MM.1S (cell line): ENCODE measurements around the gene PAN2.
"Not testable (repeated sequence)": the region's sequence is repeated elsewhere in the genome, so short reads cannot be mapped to it uniquely, and the experiment has no call there.

Experiments
- DNase-seq: peaks from one replicate; pipeline ENCODE4 v3.0.0-alpha.2; 2015
- H2AFZ ChIP-seq: fragments of 300-600 bp; sonication (generic); 2 replicates; pipeline ENCODE4 v1.6.0; 2016; ENCODE audit warnings: antibody characterized with exemption, low read length
- H3F3A ChIP-seq: fragments of 300-600 bp; sonication (generic); 2 replicates; pipeline ENCODE4 v1.6.1; 2016; ENCODE audit warnings: mild to moderate bottlenecking, antibody characterized with exemption, low read length, moderate library complexity, mixed read lengths; ENCODE audit not compliant: insufficient read depth
- H3K27ac ChIP-seq: fragments of 300-600 bp; sonication (generic); 2 replicates; pipeline ENCODE4 v1.5.1; 2016; ENCODE audit warnings: mild to moderate bottlenecking, low read length
- H3K27me3 ChIP-seq: fragments of 300-600 bp; sonication (generic); replicated peaks from 2 replicates; pipeline ENCODE4 v1.6.0; 2016; ENCODE audit warnings: low read length; ENCODE audit not compliant: insufficient read depth
- H3K36me3 ChIP-seq: fragments of 300-600 bp; sonication (generic); replicated peaks from 2 replicates; pipeline ENCODE4 v1.6.1; 2016; ENCODE audit warnings: mild to moderate bottlenecking, low read length, mixed read lengths; ENCODE audit not compliant: insufficient read depth
- H3K4me1 ChIP-seq: fragments of 300-600 bp; sonication (generic); 2 replicates; pipeline ENCODE4 v1.6.1; 2016; ENCODE audit warnings: low read length, mixed read lengths
- H3K4me2 ChIP-seq: fragments of 300-600 bp; sonication (generic); 2 replicates; pipeline ENCODE4 v1.6.0; 2016; ENCODE audit warnings: low read depth, low read length
- H3K4me3 ChIP-seq: fragments of 300-600 bp; sonication (generic); 2 replicates; pipeline ENCODE4 v1.5.1; 2016; ENCODE audit warnings: low read length, mixed read lengths
- H3K79me2 ChIP-seq: fragments of 300-600 bp; sonication (generic); 2 replicates; pipeline ENCODE4 v1.6.1; 2016; ENCODE audit warnings: mixed run types, low read length, mixed read lengths
- H3K9ac ChIP-seq: fragments of 300-600 bp; sonication (generic); 2 replicates; pipeline ENCODE4 v1.6.1; 2016; ENCODE audit warnings: low read length, mixed read lengths
- H3K9me2 ChIP-seq: fragments of 300-600 bp; sonication (generic); replicated peaks from 2 replicates; pipeline ENCODE4 v1.6.1; 2016; ENCODE audit warnings: mild to moderate bottlenecking, low read length, mixed read lengths; ENCODE audit not compliant: insufficient read depth
- H3K9me3 ChIP-seq: fragments of 300-600 bp; sonication (generic); replicated peaks from 2 replicates; pipeline ENCODE4 v1.6.1; 2016; ENCODE audit warnings: mild to moderate bottlenecking, low read length, mixed read lengths; ENCODE audit not compliant: insufficient read depth
- H4K20me1 ChIP-seq: fragments of 300-600 bp; sonication (generic); 2 replicates; pipeline ENCODE4 v1.6.1; 2016; ENCODE audit warnings: mild to moderate bottlenecking, low read length, moderate library complexity, mixed read lengths; ENCODE audit not compliant: insufficient read depth
- EZH2 ChIP-seq: fragments of 300-600 bp; sonication (generic); optimal IDR thresholded peaks from 2 replicates; pipeline ENCODE3; 2017; ENCODE audit warnings: low read depth, mild to moderate bottlenecking, antibody characterized with exemption, low read length, mixed read lengths
- EZH2phosphoT487 ChIP-seq: fragments of 300-600 bp; sonication (generic); IDR thresholded peaks from 2 replicates; pipeline ENCODE4 v1.6.1; 2018; ENCODE audit warnings: antibody characterized with exemption, low read length
- TF ChIP-seq, protein P1 (sequence below): fragments of 300-600 bp; sonication (generic); IDR thresholded peaks from 2 replicates; pipeline ENCODE4 v1.5.1; 2016; ENCODE audit warnings: antibody characterized with exemption, low read length, mixed read lengths

Gene PAN2

DNA sequence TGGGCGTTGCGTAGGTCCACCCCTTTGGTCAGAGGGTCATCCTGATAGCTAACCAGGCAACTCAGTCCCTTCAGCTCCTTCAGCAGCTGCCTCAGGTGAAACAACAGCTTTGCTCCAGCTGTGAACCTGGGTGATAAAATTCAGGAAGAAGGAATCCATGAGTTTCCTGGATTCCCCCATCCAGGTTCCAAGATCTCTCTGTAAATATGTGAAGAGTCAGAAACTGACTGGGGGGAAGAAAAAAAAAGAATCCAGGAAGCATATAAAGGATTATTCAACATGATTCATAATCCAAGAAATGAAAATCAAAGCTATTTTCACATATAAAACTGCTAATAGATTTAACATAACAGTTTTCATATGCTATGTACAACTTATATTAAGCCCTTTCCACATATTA lies 17.5 kb upstream of the PAN2 start:
- TF ChIP-seq EZH2 = no peak
- no peak for TF ChIP-seq EZH2phosphoT487
- TF ChIP-seq, protein P1, sequence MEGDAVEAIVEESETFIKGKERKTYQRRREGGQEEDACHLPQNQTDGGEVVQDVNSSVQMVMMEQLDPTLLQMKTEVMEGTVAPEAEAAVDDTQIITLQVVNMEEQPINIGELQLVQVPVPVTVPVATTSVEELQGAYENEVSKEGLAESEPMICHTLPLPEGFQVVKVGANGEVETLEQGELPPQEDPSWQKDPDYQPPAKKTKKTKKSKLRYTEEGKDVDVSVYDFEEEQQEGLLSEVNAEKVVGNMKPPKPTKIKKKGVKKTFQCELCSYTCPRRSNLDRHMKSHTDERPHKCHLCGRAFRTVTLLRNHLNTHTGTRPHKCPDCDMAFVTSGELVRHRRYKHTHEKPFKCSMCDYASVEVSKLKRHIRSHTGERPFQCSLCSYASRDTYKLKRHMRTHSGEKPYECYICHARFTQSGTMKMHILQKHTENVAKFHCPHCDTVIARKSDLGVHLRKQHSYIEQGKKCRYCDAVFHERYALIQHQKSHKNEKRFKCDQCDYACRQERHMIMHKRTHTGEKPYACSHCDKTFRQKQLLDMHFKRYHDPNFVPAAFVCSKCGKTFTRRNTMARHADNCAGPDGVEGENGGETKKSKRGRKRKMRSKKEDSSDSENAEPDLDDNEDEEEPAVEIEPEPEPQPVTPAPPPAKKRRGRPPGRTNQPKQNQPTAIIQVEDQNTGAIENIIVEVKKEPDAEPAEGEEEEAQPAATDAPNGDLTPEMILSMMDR = no peak

DNA sequence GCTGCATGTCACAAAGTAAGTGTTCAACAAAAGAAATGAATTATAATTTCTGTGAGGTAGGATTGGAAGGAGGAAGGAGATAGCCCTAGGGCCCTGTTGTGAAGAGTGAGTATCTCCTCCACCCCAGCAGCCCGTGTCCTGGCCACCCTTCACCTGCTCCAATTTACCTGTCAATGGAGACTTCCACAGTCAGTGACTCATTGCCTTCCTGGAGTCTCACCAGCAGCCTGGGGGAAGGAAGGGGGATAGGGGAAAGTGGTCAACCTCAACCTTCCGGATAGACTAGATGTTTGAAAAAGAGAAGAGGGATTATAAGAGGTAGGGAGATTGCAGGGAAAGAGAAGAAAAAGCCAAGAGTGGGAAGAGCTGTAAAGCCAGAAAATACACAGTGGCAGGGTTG lies 16.9 kb upstream of the PAN2 start:
- no peaks in the 10 kb centered on the region for H3F3A ChIP-seq

More for the DNA sequence above, 17.5 kb upstream of the PAN2 start:
- no peaks in the 10 kb centered on the region for H3K9me2 ChIP-seq
- H3K4me3 ChIP-seq = no peak overlapping the region
- no peaks in the 10 kb centered on the region for H3K27me3 ChIP-seq
- H3K9me3 ChIP-seq = no peaks in the 10 kb centered on the region
- no peak overlapping the region for H3K4me2 ChIP-seq
- H3K27ac ChIP-seq = no peak overlapping the region
- no peaks in the 10 kb centered on the region for H3K4me1 ChIP-seq
- no peak for DNase-seq
- no peak overlapping the region for H3K9ac ChIP-seq
- no peaks in the 10 kb centered on the region for H4K20me1 ChIP-seq
- no peak overlapping the region for H2AFZ ChIP-seq
- peaks cover 27% of the 10 kb centered on the region for H3K79me2 ChIP-seq
- H3F3A ChIP-seq = no peaks in the 10 kb centered on the region
- peaks cover 21% of the 10 kb centered on the region for H3K36me3 ChIP-seq

DNA sequence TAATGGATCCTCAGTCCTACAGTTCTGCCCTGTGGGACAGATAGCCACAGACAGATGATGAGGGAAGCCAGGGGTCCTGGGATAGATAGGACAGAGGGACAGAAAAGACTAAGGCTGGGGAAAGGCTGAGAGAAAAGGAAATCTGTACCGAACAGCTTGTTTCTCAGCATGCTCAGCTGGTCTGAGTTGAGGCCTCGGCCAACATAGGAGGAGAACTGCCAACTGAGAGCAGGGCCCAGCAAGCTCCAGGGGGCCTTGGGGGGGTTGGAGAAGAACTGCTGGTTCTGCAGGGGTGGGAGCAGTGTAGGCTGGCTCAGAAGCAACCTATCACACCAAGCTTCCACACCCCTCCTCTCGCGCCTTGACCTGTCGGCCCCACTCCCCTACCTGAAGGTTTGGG lies 15.0 kb upstream of the PAN2 start:
- H3F3A ChIP-seq = no peaks in the 10 kb centered on the region
- H3K27ac ChIP-seq = no peak overlapping the region
- H3K9ac ChIP-seq = no peak overlapping the region
- H2AFZ ChIP-seq = no peak overlapping the region
- no peaks in the 10 kb centered on the region for H3K27me3 ChIP-seq
- H3K9me3 ChIP-seq = no peaks in the 10 kb centered on the region
- H4K20me1 ChIP-seq = no peaks in the 10 kb centered on the region
- H3K4me2 ChIP-seq = no peak overlapping the region
- peaks cover 21% of the 10 kb centered on the region for H3K36me3 ChIP-seq
- H3K4me3 ChIP-seq = no peak overlapping the region
- H3K79me2 ChIP-seq = peaks cover 6% of the 10 kb centered on the region; the same call in 1 of the 2 replicates
- no peak for DNase-seq
- no peaks in the 10 kb centered on the region for H3K4me1 ChIP-seq
- TF ChIP-seq, protein P1 = no peak
- TF ChIP-seq EZH2 (no peak), EZH2phosphoT487 (no peak)
- H3K9me2 ChIP-seq = no peaks in the 10 kb centered on the region

More for the DNA sequence above, 16.9 kb upstream of the PAN2 start:
- no peak overlapping the region for H3K27ac ChIP-seq
- H3K9me2 ChIP-seq = no peaks in the 10 kb centered on the region
- no peaks in the 10 kb centered on the region for H4K20me1 ChIP-seq
- DNase-seq = no peak
- no peak overlapping the region for H3K4me2 ChIP-seq
- H3K27me3 ChIP-seq = no peaks in the 10 kb centered on the region
- H3K9me3 ChIP-seq = no peaks in the 10 kb centered on the region
- TF ChIP-seq EZH2phosphoT487 (no peak), EZH2 (no peak)
- TF ChIP-seq, protein P1 = no peak
- H2AFZ ChIP-seq = no peak overlapping the region
- H3K9ac ChIP-seq = no peak overlapping the region
- peaks cover 21% of the 10 kb centered on the region for H3K36me3 ChIP-seq
- H3K4me1 ChIP-seq = no peaks in the 10 kb centered on the region
- peaks cover 21% of the 10 kb centered on the region for H3K79me2 ChIP-seq
- H3K4me3 ChIP-seq = no peak overlapping the region

DNA sequence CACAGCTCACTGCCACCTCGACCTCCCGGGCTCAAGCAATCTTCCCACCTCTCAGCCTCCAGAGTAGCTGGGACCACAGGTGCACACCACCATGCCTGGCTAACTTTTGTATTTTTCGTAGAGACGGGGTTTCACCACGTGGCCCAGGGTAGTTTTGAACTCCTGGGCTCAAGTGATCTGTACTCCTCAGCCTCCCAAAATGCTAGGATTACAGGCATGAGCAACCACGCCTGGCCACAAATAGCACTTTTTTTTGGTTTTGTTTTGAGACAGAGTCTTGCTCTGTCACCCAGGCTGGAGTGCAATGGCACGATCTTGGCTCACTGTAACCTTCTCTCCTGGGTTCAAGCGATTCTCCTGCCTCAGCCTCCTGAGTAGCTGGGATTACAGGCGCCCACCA lies 13.5 kb upstream of the PAN2 start:
- not testable (repeated sequence) for H4K20me1 ChIP-seq, H3K9ac ChIP-seq, DNase-seq, H3F3A ChIP-seq, H3K4me2 ChIP-seq, H3K27me3 ChIP-seq, H3K4me3 ChIP-seq, H3K9me3 ChIP-seq, H3K27ac ChIP-seq, H3K4me1 ChIP-seq, H3K9me2 ChIP-seq, H2AFZ ChIP-seq, H3K79me2 ChIP-seq
- peaks cover 17% of the 10 kb centered on the region for H3K36me3 ChIP-seq
